DOHH2 (cell line): ENCODE data around the gene SLC5A6.

ENCODE experiments used
- EZH2phosphoT487 ChIP-seq: fragments of 200-600 bp; sonication (generic); IDR thresholded peaks from 2 replicates; pipeline ENCODE4 v1.6.1; 2017; ENCODE audit warnings: borderline replicate concordance, mild to moderate bottlenecking, antibody characterized with exemption, low read length, moderate library complexity, mixed read lengths
- TF ChIP-seq, protein P1 (sequence below): fragments of 200-600 bp; sonication (generic); IDR thresholded peaks from one replicate; pipeline ENCODE4 v1.5.1; 2014; ENCODE audit warnings: antibody characterized with exemption, mild to moderate bottlenecking, low read depth, low read length; ENCODE audit not compliant: poor library complexity, severe bottlenecking

DNA sequence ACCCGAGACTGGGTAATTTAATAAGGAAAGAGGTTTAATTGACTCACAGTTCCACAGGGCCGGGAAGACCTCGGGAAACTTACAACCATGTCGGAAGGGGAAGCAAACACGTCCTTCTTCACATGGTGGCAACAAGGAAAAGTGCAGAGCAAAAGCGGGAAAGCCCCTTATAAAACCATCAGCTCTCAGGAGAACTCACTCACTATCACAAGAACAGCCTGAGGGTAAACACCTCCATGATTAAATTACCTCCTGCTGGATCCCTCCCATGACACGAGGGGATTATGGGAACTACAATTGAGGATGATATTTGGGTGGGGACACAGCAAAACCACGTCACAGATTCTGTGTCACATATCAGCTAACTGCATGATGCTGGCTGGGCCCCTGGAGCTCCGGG is 51.9 kb downstream of the SLC5A6 start:
- TF ChIP-seq, protein P1, sequence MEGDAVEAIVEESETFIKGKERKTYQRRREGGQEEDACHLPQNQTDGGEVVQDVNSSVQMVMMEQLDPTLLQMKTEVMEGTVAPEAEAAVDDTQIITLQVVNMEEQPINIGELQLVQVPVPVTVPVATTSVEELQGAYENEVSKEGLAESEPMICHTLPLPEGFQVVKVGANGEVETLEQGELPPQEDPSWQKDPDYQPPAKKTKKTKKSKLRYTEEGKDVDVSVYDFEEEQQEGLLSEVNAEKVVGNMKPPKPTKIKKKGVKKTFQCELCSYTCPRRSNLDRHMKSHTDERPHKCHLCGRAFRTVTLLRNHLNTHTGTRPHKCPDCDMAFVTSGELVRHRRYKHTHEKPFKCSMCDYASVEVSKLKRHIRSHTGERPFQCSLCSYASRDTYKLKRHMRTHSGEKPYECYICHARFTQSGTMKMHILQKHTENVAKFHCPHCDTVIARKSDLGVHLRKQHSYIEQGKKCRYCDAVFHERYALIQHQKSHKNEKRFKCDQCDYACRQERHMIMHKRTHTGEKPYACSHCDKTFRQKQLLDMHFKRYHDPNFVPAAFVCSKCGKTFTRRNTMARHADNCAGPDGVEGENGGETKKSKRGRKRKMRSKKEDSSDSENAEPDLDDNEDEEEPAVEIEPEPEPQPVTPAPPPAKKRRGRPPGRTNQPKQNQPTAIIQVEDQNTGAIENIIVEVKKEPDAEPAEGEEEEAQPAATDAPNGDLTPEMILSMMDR: no peak
- no peak for TF ChIP-seq EZH2phosphoT487
